ENCODE results near the gene CDKAL1.
"Not testable (repeated sequence)": the region's sequence is repeated elsewhere in the genome, so short reads cannot be mapped to it uniquely, and the experiment has no call there.

The CDKAL1 gene

DNA sequence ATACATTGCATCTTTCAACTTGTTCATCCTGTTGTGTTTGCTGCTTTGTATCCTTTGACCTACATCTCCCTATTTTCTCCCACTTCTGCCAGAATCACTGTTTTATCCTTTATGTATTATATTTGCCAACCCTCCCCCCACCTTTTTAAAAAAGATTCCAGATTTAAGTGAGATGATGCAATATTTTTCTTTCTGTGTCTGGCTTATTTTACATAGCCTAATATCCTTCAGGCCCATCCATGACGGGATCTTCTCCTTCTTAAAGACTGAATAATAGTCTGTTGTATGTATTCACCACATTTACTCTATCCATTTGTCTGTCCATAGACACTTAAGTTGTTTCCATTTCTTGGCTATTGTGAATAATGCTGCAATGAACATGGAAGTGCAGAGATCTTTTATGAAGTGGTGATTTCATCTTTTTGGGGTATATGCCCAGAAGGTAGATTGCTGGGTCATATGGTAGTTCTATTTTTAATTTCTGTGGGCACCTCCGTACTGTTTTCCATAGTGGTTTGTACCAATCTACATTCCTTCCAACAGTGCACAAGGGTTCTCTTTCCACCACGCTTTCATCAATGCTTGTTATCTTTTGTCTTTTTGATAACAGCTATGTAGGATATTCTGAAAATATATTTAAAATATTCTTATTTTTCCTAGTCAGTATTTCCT lies 181.0 kb downstream of the CDKAL1 start:
- DNase-seq: no peak

DNA sequence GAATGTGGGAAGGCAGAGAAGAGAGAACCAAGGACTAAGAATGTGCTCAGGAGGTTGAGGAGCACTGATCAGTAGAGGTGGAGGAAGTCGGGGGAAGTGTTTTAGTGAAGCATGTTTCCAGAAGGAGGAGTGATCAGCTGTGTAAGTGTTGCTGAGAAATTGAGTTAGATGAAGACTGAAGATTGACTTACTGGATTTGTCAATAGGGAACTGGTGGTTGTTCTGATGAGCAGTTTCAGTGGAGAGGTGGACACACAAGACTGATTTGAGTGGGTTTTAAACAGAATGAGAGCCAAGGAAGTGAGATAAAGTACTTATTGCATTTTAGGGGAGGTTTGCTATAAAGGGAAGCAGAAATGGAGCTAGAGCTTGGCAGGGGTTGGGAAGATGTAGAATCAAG lies 182.6 kb downstream of the CDKAL1 start:
- DNase-seq: no peak

DNA sequence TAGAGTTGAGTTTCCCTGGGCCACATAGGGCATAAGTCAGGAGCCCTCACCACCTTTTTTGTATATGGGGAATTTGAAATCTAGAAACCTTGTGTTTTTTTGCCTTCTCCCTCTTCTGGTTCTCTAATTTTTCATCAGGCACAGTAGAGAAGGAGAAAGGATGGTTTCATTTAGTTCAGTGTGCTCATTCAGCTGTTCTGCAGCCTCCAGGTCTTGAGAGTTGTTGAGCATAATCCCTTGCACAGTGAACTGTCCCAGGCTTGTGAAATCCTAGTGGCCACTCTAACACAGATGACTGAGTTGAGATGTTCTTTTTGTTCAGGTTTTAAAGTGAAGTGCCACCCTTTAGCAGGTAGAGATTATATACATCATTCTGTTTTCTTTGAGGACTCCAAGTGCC lies 183.5 kb downstream of the CDKAL1 start:
- DNase-seq: no peak

DNA sequence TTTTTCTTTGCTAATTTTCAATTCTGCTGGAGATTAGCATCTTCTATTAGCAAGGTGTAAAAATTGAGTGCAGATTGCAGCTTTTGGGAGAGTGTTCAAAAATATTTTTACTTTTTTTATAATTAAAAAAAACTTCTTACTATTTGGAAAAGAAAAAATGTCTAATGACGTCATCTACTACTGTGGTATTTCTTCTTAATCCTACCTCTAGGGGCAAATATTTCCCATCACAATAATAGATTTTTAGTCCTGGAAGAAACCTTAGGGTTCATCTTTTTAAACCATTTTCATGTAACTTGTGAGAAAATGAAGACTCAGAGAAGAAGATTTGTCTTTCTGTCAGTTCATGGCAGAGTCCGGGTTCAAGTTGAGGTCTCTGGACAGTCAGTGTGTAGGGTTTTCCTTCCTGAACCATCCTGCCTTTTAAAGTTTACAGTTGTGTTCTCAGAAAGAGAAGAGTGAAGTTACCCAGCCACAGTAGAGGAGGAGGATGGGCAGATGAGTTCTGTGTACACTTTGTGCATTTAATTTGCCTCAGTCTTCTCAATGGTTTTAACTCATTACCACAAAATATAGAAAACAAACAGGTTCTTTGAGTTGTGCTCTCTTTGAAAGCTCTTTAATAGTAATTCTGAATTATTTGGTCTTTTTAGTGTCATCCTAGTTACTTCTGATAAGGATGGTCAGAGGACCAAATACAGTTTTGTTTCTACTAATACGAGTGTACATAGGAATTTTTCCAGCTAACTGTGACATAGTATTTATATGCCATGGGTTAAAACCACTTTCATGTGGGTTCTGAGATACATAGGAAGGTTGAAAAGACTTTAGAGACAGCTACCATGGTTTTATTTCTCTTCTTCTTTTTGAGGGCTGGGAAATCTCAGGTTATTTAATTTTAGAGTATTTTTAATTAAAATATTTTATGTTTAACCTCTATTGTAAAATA lies 184.7 kb downstream of the CDKAL1 start:
- no peak for DNase-seq

DNA sequence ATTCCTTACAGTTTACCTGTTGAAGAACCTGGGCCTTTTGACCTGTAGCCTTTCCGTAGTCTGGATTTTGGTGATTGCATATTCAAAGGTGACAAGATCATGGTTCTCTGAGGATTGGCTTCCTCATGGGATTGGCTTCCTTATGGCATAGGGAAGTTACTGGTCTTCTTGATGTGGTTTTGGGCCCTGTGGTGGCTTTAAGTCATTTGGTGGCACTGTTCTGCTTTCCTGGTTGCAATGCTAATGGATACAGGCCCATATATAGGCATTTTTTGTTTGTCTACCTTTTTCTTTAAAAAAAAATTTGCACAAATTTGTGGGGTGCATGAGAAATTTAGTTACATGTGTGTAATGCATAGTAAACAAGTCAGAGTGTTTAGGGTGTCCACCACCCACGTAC lies 185.7 kb downstream of the CDKAL1 start:
- no peak for DNase-seq

DNA sequence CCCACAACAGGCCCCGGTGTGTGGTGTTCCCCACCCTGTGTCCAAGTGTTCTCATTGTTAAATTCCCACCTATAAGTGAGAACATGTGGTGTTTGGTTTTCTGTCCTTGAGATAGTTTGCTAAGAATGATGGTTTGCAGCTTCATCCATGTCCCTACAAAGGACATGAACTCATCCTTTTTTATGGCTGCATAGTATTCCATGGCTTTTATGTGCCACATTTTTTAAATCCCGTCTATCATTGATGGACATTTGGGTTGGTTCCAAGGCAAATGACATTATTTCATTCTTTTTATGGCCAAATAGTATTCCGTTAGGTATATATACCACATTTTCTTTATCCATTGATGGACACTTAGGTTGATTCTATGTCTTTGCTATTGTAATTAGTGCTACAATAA lies 186.9 kb downstream of the CDKAL1 start:
- not testable (repeated sequence) for DNase-seq

DNA sequence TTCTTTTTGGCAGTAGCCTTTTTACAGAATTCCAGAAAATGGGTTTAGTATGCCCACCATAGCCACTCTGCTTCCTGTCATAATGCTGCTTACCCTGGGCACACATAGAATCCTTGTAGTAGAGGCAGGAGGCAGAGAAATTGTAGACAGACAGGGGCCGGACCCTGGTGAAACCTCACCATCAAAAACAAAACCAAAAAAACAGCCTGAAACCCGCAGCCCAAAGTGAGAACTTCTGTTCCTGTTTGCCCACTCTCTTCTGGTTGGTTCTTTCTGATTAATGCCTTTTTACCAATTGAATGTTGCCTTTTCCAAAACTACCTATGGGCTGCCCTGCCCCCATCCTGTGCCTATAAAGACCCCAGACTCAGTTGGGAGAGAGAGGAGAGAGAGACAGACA lies 188.2 kb downstream of the CDKAL1 start:
- no peak for DNase-seq

DNA sequence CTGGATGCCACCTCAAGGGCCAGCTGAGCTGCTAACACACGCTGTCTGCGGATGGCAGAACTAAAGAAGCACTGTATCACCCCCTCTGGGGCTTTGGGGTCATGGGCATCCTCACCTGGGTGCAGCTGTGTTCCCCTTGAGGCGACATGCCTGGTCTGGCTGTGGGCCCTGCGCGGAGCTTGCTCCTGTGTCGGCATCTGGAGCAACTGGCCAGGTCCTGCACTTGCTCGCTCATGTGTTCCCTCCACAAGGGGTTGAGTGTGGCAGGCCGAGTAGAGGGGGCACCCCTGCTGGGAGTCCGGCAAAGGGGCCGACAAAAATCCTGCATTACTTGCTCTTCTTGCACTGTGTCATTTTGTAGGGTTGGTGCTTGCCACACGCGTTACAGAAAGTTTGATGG lies 189.0 kb downstream of the CDKAL1 start:
- no peak for DNase-seq

DNA sequence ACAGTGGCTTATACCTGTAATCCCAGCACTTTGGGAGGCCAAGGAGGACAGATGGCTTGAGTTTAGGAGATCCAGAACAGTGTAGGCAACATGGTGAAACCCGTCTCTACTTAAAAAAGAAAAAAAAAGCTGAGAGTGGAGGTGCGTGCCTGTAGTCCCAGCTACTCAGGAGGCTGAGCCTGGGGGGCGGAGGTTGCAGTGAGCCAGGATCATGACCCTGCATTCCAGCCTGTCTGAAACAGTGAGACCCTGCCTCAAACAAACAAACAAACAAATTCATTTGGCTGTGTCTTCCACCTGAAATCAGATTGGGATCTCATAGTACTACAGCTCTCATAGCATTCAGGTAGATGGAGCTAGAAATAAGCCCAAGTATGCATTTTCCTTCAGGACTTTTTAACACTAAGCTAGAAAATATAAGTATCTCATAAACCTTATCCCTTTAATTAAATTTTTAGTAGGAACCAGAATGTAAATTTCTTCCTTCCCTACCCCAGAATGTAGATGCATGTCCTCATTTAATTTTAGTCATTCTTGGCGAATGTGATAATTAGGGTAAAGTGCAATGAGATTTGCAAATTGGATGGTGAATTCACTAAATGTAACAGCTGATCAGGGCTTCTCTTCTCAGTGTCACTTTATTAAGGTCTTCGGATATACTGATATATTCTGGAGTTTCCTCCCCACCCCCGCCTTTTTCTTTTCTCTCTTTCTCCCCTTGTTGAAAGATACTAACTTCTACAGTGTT lies 190.4 kb downstream of the CDKAL1 start:
- no peak for DNase-seq

DNA sequence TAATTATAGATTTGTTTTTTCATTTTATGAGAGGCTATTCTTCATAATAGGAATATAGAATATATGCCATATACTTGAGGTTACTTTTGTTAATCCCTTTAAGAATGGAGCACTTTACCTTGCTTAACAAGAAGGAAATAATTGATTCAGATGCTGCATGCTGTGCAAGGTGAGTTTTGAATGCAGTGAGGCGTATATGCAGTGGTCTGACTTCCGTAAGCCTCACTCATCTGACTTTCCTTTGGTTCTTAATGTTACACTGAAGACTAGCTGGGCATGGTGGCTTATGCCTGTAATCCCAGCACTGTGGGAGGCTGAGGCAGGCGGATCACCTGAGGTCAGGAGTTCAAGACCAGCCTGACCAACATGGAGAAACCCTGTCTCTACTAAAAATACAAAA lies 191.0 kb downstream of the CDKAL1 start:
- DNase-seq: not testable (repeated sequence)

DNA sequence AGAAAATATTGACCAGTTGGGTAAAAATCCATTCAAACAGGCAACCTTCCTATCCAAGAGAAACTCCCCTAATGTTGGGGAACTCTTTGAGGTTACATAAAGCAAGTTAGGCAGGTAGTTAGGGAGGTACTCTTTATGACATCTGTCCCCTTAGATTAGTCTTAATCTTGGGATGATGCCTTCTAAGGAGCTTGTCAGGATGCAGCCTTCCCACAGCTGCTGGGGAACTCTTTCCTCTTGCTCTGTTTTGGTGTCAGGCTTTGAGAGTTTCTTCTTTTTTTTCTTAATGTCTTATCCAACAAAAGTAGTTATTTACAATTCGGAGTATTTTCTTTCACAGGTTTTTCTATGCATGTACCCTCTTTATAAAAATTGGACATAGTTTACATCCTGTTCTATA lies 194.8 kb downstream of the CDKAL1 start:
- no peak for DNase-seq

DNA sequence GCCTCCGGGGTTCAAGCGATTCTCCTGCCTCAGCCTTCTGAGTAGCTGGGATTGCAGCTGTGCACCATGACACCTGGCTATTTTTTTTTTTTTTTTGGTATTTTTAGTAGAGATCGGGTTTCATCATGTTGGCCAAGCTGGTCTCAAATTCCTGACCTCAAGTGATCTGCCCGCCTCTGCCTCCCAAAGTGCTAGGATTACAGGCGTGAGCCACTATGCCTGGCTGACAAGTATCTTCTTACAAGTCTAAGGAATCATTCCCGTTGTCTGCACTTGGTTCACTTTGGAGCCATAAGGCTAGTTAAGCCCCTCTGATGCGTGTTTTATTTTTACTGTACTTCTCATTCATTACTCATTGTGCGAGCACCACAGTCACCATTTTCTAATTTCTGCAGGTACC lies 198.1 kb downstream of the CDKAL1 start:
- not testable (repeated sequence) for DNase-seq

DNA sequence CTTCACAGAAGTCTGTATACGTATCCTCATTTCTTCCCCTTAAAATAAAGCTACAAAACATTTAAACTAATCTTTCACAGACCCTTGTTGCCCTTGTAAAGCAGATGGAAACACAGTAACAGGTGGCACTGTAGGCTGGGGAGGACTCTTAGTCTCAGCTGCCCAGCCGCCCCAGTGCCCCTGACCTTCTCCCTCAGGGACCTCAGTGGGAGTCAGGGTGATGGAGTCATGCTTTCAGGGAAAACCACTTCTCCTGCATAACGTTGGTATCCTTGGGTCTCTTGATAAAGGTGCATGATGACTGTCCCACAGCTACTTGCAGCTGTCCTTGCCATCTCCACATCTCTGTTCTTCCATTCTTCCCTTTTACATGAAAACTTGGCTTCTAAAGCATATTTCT lies 198.6 kb downstream of the CDKAL1 start:
- DNase-seq: no peak

DNA sequence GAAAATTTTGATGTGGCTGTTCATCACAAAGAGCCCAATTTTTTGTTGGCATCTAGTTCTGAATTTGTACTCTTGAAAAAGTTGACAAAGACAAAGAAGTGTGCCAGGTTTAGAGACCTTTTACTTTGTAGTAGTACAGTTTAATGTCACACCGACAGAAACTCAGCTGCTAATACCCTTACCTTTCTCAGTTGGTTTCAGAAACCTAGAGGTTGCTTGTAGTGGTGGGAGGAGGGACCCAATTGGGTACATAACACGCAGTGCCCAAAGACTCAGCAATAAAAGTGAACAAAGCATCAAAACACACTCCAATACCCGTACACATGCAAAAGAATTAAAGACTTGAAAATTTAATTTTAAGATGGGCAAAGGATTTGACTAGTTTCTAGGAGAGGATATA lies 203.7 kb downstream of the CDKAL1 start:
- DNase-seq: no peak

DNA sequence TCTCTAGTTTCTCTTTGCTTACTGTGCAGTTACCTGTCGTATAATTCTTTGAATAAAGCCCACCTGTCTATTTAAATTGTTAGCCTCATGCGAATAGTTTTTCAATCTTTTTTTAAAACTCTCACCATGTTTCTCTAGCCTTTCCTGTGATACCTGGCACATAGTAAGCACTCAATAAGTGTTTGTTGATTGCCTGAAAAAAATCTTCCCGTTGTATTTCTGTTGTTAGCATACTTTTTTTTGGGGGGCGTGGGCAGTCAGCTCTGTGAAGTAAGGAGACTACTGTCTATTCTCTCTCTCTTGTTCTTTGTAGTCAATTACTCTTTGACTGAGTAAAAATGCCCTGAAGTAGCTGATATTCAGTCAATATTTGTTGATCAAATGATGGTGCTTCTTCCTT lies 205.8 kb downstream of the CDKAL1 start:
- no peak for DNase-seq

DNA sequence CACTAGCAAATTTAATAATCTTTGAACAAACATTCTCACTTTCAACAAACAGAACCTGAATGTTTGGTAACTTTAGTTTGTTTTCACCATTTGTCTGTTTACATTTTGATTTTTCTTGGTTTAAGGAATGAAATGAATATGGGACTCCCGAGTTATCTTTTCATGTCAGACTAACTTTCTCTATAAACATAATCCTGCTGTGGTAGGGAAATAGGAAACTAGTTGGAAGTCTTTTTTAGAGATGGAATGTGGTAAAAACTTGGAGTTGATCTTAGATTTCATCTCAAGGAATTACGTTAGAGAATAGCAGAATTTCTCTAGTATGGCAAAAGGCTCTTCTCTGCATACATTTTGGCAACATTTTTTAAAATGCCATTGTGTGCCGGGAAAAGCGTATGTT lies 206.5 kb downstream of the CDKAL1 start:
- no peak for DNase-seq

DNA sequence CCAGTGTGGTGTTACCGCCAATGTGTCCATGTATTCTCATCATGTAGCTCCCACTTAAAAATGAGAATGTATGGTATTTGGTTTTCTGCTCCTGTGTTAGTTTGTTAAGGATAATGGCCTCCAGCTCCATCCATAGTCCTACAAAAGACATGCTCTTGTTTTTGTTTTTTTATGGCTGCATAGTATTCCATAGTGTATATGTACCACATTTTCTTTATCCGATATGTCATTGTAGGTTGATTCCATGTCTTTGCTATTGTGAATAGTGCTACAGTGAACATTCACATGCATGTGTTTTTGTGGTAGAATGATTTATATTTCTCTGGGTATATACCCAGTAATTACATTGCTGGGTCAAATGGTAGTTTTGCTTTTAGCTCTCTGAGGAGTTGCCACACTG lies 207.2 kb downstream of the CDKAL1 start:
- DNase-seq: no peak

DNA sequence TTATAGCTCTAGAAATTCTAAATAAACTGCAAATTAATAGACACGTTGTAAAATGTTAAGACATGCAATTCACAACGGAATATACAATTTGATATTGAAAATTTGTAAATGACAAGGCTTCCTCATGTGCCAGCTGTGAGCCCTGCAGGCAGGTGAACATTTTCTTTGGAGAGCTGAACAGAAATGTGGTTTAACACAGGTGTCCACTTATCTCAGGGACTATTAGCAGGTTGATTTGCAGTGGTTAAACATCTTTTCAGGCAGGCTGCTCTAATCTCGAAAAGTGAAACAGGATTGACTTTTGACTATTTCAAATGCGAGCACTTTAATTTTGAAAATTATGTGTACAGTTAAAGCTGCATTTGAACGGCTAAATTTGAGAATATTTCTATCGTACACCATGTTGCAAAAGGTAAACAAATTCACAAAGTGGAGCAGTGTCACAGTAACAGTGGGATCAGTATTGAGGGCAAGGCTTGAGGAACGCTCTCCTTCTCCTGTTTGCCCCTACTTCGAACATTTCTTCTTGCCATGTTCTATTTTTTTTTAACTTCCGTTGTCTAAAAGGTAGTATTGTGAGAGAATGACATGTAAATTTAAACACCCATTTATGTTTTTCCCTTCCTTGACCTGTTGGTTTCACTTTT lies 210.8 kb downstream of the CDKAL1 start:
- no peak for DNase-seq

DNA sequence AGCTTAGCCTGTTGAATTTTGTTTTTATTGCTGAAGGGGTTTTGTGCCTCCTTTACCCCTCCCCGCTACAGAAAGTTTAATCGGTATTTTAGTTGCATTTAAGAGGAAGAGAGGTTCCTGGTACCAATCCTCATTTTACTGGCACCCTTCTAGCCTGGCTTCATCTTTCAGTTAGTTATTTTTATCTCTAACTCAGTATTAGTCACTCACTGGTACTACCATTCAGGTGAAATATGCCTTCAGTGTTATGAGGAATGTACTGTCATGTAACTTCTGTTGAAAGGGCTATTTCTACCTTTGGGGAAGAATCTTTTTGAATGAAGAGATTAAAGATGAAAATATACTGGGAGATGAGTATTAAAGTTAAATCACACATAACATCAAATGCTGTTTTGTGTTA lies 211.8 kb downstream of the CDKAL1 start:
- DNase-seq: no peak

DNA sequence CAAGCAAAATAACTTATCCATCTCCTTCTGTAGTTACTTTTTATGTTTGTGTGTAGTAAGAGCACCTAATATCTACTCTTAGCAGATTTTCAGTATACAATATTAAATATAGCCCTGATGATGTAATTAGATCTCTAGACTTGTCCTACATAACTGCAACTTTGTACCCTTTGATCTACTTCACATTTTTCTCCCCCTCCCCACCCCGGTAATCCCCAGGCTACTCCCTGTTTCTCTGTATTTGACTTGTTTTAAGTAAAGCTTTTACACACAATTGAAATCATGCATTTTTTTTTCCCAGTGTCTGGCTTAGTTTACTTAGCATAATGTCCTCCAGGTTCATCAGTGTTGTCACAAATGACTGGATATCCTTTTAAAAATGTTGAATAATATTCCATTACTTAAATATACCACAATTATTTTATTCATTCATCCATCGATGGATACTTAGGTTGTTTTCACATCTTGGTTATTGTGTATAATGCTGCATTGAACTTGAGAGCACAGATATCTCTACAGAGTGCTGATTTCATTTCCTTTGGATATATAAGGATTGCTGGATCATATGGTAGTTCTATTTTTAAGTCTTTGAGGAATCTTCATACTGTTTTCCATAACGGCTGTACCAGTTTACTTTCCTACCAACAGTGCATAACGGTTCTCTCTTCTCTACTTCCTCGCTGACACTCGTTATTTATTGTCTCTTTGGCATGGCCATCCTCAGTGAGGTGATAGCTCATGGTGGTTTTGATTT lies 212.7 kb downstream of the CDKAL1 start:
- DNase-seq: no peak

DNA sequence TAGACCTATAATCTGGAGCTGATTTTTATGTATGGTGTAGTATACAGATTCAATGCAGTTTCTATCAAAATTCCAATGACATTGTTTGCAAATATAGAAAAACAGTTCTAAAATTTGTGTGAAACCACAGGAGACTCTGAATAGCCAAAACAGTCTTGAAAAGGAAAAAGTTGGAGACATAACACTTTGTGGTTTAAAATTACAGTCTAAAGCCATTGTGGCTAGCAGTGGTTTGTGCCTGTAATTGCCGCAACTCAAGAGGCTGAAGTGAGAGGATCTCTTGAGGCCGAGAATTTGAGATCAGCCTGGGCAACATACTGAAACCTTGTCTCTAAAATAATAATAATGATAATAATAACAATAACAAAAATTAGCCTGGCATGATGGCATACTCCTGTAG lies 213.7 kb downstream of the CDKAL1 start:
- no peak for DNase-seq

DNA sequence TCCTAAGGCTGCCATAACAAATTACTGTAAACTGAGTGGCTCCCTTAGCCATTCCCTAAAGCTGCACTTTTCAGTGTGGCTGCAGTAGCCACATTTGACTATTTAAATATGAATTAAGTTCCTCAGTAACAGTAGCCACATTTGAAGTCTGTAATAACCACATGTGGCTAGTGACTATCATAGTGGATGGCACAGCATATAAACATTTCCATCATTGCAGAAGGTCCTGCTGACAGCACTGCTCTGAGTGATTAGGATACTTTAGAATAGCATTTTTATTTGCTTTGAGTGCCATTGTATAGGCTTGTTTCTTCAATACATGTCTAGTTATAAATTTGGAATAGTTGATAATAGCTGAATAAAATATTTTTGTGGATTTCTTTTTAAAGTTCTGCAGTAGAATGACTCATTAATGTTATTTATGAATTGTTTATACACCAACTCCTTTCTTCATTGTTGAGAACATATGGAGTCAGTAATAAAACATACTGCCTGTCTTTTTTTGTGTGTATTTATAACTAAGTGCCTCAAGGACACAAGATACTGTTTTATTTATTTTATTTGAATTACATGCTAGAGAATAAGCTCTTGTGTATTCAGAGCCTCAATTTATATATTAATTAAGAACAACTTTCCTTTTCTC lies 217.2 kb downstream of the CDKAL1 start:
- no peak for DNase-seq

Data from stimulated activated CD4-positive, alpha-beta T cell treated with anti-CD3 and anti-CD28 coated beads, Interleukin-12 subunit alpha, Interleukin-12 subunit beta, amount 100 ng/mL, for 4 hours (primary cell).